GM12873 (cell line): ENCODE measurements around the gene KHDC3L.

ENCODE experiments used
- TF ChIP-seq, protein P1 (sequence below): IDR thresholded peaks from 2 replicates; pipeline ENCODE4 v1.5.1; 2012; ENCODE audit warnings: low read depth, mild to moderate bottlenecking, moderate library complexity, low read length, control low read depth; ENCODE audit not compliant: insufficient read depth; ENCODE audit errors: missing control alignments

KHDC3L gene

GRCh38 chr6:73413102-73413501 lies 50.6 kb downstream of the KHDC3L start:
- TF ChIP-seq, protein P1, sequence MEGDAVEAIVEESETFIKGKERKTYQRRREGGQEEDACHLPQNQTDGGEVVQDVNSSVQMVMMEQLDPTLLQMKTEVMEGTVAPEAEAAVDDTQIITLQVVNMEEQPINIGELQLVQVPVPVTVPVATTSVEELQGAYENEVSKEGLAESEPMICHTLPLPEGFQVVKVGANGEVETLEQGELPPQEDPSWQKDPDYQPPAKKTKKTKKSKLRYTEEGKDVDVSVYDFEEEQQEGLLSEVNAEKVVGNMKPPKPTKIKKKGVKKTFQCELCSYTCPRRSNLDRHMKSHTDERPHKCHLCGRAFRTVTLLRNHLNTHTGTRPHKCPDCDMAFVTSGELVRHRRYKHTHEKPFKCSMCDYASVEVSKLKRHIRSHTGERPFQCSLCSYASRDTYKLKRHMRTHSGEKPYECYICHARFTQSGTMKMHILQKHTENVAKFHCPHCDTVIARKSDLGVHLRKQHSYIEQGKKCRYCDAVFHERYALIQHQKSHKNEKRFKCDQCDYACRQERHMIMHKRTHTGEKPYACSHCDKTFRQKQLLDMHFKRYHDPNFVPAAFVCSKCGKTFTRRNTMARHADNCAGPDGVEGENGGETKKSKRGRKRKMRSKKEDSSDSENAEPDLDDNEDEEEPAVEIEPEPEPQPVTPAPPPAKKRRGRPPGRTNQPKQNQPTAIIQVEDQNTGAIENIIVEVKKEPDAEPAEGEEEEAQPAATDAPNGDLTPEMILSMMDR = no peak
